Measurements from ENCODE around the gene PLPPR3.
A peak's percentile ranks its signal among the peaks of the same experiment; 100 is the strongest.

The PLPPR3 gene

GRCh38 chr19:797528-798414, 24.0 kb downstream of the PLPPR3 start:
- no peak for TF ChIP-seq TAF1 (IDR thresholded peaks at IDR 0.05; ENCODE audit: borderline replicate concordance, insufficient read depth, low read length)
- TF ChIP-seq, protein P1, sequence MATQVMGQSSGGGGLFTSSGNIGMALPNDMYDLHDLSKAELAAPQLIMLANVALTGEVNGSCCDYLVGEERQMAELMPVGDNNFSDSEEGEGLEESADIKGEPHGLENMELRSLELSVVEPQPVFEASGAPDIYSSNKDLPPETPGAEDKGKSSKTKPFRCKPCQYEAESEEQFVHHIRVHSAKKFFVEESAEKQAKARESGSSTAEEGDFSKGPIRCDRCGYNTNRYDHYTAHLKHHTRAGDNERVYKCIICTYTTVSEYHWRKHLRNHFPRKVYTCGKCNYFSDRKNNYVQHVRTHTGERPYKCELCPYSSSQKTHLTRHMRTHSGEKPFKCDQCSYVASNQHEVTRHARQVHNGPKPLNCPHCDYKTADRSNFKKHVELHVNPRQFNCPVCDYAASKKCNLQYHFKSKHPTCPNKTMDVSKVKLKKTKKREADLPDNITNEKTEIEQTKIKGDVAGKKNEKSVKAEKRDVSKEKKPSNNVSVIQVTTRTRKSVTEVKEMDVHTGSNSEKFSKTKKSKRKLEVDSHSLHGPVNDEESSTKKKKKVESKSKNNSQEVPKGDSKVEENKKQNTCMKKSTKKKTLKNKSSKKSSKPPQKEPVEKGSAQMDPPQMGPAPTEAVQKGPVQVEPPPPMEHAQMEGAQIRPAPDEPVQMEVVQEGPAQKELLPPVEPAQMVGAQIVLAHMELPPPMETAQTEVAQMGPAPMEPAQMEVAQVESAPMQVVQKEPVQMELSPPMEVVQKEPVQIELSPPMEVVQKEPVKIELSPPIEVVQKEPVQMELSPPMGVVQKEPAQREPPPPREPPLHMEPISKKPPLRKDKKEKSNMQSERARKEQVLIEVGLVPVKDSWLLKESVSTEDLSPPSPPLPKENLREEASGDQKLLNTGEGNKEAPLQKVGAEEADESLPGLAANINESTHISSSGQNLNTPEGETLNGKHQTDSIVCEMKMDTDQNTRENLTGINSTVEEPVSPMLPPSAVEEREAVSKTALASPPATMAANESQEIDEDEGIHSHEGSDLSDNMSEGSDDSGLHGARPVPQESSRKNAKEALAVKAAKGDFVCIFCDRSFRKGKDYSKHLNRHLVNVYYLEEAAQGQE (IDR thresholded peaks at IDR 0.05; ENCODE audit: insufficient read depth in 1 of 2, low read depth in 2 of 2, low read length in 2 of 2) = 0 out of 4 replicates have a peak, but pooled peaks of 1 of the 2 experiments have one; percentile 21
- TF ChIP-seq POLR2AphosphoS5 (IDR thresholded peaks at IDR 0.05; ENCODE audit: low read depth, low read length) = no peak; the same call in 1 of the 2 replicates
- TF ChIP-seq FOXP2 (optimal IDR thresholded peaks at IDR 0.05; ENCODE audit: borderline replicate concordance, extremely low read depth, extremely low read length, insufficient read depth) = peak; percentile 82
- peak; percentile 47; the same call in 1 of the 2 replicates for TF ChIP-seq SIN3A (IDR thresholded peaks at IDR 0.05; ENCODE audit: borderline replicate concordance, insufficient read depth, low read length)

GRCh38 chr19:796692-797527, 24.8 kb downstream of the PLPPR3 start, which contains the start of gene PTBP1:
Gene PTBP1, plus strand, starts transcription at chr19:797452. Its CDS starts 46 bp downstream, at chr19:797498.
- TF ChIP-seq FOXP2 (optimal IDR thresholded peaks at IDR 0.05; ENCODE audit: borderline replicate concordance, extremely low read depth, extremely low read length, insufficient read depth) = peak; percentile 89
- peak; percentile 33; the same call in 1 of the 2 replicates for TF ChIP-seq POLR2AphosphoS5 (IDR thresholded peaks at IDR 0.05; ENCODE audit: low read depth, low read length)
- TF ChIP-seq TAF1 (IDR thresholded peaks at IDR 0.05; ENCODE audit: borderline replicate concordance, insufficient read depth, low read length) = peak; percentile 67
- TF ChIP-seq SIN3A (IDR thresholded peaks at IDR 0.05; ENCODE audit: borderline replicate concordance, insufficient read depth, low read length) = peak; percentile 66; the same call in 1 of the 2 replicates
- TF ChIP-seq, protein P1 (IDR thresholded peaks at IDR 0.05; ENCODE audit: insufficient read depth in 1 of 2, low read depth in 2 of 2, low read length in 2 of 2) = 0 out of 4 replicates have a peak, but pooled peaks of 1 of the 2 experiments have one; percentile 24

GRCh38 chr19:795691-796581, 25.8 kb downstream of the PLPPR3 start:
- TF ChIP-seq POLR2AphosphoS5 (IDR thresholded peaks at IDR 0.05; ENCODE audit: low read depth, low read length) = no peak
- no peak for TF ChIP-seq FOXP2 (optimal IDR thresholded peaks at IDR 0.05; ENCODE audit: borderline replicate concordance, extremely low read depth, extremely low read length, insufficient read depth)

DNA sequence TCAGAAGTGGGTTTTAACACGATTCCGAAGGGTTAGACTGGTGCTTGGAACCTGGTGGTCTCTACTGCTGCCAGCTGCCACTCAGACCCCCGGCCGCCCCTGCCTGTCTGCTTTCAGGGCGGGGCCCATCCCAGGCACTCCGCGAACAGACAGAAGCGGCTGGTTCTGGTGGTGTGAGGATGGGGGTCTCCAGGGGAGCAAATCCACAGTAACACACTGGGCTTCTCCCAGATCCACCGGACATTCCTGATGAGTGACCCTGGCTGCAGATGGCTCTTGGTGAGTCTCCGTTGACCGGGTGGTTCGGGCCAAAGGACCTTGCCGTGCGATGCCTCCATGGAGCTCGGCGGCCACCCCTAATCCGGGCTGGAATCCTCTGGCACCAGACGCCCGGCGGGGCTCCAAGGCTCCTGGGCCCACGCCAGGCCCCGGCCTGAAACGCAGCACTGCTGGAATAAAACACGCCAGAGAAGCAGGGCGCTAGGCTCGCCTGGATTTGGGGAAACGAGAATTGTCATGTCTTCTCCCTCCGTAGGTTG, 26.6 kb downstream of the PLPPR3 start:
- no peak for TF ChIP-seq TAF1 (IDR thresholded peaks at IDR 0.05; ENCODE audit: borderline replicate concordance, insufficient read depth, low read length)
- no peak for TF ChIP-seq POLR2AphosphoS5 (IDR thresholded peaks at IDR 0.05; ENCODE audit: low read depth, low read length)
- TF ChIP-seq FOXP2 (optimal IDR thresholded peaks at IDR 0.05; ENCODE audit: borderline replicate concordance, extremely low read depth, extremely low read length, insufficient read depth) = no peak
- no peak for TF ChIP-seq SIN3A (IDR thresholded peaks at IDR 0.05; ENCODE audit: borderline replicate concordance, insufficient read depth, low read length)
- TF ChIP-seq, protein P1 (IDR thresholded peaks at IDR 0.05; ENCODE audit: insufficient read depth in 1 of 2, low read depth in 2 of 2, low read length in 2 of 2) = no peak

Data from PFSK-1 (cell line).